DMS 273 treated with DMSO at 0.1 percent for 48 hours (cell line): ENCODE results near the gene MSL1.
A peak's percentile ranks its signal among the peaks of the same experiment; 100 is the strongest.

ENCODE experiments used
- DNase-seq: peaks from one replicate; lab custom pipeline; 2025; lab: John Stamatoyannopoulos, UW

Gene MSL1

DNA sequence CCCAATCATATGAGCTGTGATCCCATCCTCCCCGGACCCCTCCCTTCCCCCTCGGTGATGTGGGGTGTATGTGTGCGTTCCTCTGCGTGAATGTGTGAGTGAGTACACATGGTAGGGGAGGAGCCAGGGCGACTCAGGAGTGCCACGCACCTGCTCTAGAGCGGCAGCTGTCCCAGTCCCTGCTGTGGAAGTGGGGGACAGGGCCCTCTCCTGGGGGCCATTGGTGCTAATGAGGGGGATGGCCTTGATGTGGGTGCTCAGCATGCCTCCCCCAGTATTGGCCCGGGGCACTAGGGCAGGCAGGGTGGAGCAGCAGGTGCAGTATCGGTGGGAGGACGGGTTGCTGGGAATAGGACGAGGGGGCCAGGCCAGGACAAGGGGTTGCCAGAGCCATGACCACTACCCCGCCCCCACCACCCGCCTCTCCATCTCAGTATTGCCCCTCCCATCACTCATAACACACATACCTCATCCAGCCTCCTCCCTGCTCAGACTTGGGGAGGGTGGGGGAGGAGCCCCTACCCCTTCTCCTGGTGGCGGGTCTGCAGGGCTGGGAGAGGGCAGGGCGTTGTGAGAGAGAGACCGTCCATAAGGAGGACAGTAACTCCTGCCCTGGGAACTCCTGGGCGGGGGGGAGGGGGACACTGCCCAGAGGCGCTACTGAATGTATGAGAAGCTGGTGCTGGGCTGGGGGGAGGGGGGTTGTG lies 29.9 kb upstream of the MSL1 start:
- peak; percentile 67 for DNase-seq

DNA sequence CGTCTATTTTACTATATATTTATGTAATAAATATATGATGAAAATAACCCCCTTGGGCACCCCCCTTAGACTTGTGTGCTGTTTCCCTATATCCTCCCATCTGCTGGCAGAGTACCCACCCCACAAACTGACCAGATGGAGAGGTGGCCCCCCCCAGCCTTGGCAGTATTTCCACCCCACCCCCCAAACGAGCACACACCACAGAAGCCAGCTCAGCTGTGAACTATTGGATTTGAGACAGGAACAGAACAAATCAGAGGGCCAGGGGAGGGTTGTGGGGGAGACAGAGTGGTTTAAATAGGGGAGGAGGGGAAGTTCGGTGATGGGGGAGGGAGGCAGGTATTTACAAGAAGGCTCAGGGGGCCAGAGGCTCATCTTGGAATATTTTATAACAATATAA lies 29.2 kb upstream of the MSL1 start:
- DNase-seq, result peak; percentile 48

DNA sequence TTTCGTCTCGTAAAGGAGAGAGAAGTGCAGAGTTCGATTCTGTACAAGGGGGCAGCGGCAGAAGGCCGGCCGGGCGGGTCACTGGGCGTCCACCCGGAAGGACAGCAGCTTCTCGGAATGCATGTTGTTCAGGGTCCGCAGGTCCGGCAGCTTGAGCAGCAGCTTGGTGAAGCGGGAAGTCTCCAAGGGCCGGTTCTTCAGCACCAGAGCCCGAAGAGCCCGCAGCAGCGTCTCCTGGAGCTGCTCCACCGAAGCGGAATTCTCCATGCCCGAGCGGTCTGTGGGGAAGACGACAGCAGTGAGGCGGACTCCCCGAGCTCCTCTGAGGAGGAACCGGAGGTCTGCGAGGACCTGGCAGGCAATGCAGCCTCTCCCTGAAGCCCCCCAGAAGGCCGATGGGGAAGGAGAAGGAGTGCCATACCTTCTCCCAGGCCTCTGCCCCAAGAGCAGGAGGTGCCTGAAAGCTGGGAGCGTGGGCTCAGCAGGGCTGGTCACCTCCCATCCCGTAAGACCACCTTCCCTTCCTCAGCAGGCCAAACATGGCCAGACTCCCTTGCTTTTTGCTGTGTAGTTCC lies 28.7 kb upstream of the MSL1 start:
- no peak for DNase-seq

DNA sequence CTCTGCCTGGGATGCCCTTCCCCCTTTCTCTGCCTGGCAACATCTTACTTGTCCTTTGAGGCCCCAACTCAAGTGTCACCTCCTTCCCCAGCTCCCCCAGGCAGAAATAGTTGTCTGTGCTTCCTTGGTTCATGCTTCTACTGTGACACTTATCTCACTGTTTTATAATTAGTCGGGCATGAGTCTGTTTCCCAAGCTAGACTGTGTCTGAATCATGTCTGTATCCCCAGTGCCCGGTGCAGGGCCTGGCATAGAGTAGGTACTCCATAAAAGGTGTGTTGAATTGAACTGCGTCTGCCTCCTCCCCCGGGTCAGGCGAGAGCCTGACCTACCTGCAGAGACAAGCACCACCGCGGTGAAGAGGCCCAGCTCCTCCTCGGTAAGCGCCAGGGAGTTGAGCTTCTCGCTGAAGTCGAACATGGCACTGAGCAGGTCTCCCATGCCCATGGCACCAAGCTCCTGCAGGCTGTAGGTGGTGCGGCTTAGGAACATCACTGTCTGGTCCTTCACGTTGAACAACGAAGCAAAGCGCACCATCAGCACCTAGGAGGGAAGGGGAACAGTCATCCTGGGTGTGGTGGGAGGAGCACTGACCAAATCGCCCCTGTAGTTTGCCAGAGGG lies 28.1 kb upstream of the MSL1 start:
- DNase-seq, result no peak

DNA sequence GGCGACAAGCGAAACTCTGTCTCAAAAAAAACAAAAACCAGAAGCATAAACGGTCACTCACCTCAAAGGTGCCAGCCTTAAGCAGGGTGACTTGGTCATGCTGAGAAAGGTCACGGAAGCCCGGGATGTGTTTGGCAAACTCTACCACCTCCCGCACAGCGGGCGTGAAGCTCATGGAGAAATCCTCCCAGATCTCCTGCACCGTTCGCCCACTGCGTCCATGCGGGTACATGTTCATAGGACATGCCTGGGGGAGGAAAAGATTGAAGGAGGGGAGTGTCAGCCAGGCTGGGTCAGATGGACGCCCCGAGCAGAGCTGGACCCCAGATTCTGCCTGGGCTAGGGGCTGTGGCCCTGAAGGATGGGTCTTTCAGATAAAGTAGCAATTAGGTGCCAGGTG lies 26.9 kb upstream of the MSL1 start:
- DNase-seq, result no peak

DNA sequence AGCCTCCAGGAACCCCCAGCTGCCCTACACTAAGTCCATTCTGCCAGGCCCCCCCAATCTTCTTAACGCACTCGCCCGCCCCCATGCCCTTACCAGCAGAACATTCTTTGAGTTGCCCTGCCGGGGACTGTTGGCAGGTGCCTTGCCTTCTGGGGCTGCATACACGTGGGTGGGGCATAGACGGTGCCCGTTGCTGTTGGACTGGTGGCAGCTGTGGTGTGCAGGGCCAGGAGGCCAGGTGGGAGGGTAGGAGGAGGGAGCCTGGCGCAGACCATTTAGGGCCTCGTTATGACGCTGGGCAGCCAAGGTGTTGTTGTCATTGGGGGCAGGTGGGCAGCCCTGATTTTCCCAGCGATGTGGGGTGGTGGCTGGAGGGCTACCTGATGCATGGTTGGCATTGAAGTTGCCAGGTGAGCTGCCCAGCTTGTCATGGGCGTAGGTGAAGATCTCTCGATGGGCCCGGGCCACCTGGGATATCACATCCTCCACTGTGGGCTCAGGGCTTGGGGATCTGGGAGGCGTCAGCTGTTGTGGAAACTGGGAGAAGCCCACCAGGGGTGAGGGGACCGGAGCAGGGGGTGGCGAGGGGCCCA lies 26.3 kb upstream of the MSL1 start:
- DNase-seq, result no peak

DNA sequence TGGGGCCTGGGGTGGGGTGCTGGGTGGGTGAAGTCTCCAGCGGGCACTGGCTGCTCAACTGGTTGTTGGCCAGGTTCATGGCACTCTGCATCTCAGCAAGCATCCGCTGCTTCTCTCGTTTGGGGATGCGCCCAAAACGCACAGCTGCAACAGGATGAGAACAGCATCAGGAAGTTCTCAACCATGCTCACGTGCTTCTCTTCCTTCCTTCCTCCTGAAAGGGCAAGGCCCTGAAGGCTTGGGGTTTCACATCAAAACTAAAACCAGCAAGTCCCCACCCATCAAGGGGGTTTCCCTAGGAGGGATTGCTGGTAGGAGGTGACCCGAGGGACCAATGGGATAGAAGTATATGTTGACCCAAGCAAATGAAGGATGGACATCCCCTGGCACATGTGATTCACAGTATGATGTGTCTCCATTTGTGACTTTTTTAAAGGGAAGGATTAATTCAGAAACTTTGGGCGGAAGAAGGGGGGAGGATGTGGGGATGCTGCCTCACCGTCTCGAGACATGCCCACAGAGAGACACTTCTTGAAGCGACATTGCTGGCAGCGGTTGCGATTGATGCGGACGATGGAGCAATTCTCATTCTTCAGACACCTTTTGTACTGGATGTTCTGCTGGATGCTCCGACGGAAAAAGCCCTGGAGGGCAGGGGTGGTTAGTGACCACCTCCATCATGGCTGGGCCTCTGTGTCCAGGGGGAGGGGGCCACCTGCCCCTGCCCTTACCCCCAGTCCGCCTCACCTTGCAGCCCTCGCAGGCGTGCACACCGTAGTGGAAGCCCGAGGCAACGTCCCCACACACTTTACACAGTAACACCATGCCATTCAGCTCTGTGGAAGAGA lies 25.6 kb upstream of the MSL1 start:
- no peak for DNase-seq

DNA sequence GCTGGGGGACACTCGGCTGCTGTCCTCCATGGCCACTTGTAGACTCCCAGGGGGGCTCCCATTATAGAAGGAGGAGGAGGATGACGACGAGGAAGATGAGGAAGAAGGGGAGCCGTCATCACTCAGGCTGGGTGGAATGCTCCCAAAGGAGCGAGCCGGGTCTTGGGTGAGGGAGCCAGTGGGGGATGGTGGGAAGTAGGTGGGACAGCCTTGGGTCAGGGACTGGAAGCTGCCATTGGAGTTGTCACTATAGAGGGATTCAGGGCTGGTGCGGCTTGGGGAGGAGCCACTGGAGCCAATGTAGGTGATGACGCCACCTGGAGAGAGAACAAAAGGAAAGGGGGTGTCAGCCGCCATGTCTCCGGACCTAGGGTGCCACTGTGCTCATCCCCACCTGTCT lies 24.7 kb upstream of the MSL1 start:
- DNase-seq, result no peak

DNA sequence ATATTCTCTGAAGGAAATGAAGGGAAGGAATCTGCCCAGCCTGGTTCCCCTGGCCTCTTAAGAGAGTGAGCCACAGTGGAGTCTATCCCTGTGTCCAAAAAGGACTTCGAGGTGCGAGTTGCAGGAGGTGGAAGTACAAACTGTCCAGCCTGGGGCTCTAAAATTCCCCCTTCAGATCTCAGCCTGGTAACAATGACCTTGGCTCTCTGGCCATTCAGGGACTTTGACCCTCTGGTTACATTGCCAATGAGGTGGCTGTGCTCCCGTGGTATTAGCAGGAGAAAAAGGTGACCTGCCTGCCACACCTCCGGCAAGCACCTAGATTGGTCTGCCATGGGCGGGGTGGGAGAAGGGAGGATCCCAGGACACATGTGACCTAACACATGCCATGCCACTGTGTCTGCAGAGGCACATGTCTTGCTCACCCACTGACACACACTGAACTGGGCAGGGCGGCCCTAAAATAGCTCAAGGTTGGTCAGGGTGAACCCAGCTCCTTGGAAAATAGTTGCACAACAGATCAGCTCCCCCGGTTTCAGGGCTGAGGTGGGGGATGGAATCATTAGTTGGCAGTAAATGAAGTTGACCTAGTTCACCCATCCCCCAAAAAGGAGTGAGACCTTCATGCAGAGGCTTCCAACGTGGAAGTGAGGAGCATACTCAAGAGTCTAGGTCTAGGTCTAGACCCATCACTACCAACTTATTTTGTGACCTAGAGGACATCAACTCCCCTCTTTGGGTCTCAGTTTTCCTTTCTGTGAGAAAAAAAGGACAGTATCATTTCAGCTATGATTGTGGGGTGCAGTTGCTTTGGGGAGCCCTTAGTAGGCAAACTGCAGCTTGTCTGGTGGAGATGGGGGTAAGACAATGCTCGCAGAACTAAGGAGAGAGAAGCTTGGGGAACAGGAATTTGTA lies 23.6 kb upstream of the MSL1 start:
- DNase-seq, result no peak

DNA sequence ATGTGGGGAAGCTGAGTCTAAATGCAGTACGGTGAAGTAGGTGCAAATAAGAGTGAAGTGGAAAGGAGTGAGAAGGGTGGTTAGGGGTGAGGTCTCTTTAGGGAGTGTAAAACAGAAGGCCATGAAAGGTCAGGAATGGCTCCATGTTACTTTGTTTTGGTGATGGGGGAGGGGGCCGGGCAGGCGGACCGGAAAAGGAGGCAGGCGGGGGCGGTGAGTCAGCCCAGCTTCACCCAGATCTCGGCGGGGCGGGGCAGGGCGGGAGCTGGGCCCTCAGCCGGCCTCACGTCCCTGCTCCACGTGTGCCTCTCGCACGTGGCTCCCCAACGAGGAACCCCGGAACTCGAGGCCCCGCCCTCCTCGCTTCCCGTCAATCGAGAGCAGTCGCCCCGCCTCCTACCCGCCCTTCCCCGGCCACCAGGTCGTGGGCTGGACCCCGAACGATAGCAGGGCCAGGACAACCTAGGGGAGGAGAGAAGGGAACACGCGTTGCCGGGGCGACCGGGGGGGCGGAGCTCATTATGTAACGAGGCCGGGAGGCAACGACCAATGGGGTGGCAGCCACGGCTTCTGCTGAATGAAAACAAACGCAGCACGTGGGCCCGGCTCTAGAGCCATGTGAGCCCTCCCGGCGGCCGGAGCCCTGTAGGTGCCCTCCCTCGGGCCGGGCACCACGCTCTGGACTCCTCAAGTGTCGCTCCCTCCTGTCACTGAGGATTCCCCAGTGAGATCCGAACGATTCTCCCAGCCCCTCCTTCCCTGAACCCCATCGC lies 22.7 kb upstream of the MSL1 start:
- DNase-seq, result peak; percentile 95

DNA sequence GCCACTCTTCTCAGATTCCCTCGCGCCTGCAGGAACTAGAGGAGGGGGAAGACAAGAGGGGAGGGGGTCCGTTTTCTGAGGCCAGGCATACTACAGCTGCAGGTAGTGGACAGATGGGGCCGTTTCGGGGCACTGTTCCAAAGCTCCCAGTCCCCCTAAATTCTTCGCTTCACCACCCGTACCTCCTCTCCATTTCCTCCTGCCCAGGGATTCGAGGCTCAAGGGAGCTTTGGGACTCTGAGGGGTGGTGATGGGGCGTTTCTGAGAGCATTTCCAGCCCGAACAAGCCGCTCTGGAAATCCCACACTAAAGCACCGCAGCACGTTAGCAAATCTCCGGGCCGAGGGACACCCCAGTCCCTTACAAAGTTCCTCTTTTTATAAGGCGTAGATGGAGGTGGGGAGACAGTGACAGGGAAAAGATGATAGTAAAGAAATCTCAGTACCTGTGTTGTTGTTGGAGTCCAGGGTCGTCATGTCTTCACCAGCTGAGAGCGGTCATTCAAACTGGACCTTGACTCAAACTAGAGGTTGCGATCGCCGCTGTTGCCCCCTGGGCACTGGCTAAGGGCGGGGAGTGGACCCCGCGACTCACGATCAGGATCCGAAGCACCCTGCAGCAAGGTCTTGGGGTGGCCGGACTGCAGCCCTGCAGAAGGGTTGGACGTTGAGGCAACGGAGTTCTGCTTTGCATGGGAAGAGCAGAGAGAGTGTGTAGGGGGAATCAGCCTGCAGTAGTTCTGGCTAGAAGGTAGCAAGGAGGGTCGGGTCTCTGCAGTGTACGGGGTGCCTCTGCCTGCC lies 22.0 kb upstream of the MSL1 start:
- DNase-seq, result no peak

DNA sequence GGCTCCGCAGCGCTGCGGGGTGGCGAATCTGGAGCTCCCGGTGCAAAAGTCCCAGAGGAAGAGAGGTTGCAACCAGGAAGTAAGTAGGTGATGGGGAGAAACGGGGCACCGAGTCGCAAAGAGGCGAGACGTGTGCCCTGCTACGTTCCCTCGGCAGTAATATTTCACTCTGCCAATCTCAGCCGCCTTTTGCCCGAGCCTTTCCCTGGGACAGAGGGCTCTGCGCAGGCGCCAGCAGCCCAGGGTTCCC lies 21.4 kb upstream of the MSL1 start, which contains the start of gene NR1D1:
NR1D1 (minus strand) TSS at position 171 of the 250 bp plus-strand sequence. CDS start 495 bp downstream, outside the sequence.
- no peak for DNase-seq

DNA sequence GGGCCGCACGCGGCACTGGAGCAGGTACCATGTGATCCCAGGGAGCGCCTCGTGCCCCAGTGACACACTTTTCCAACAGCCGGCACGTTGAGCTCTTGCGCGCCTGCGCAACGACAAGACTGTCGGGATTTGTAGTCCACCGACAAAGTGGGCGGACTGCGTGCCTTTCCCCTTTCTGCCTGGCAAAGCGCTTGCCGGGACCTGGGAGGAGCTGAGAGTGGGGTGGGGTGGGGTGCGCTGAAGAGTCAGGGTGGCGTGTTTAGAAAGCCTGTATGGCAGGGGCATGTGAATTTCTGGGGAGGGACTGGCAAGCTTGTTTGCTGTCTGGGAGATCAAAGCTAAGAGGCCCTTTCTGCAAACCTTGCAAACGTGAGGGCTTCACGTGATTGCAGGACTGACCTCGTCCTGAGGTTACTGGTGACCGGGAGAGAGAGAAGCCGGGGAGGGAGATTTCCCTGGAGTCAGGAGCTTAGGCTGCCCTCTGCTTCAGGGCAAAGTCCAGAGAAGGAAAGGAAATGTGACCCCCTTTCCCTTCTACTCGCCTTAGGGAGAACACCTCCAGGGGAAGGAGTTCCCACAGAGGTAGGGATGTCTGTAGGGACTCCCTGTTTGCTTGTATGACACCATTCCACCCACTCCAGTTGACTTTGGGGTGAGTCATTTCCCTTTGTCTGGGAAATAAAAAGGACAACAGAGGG lies 21.0 kb upstream of the MSL1 start:
- DNase-seq, result peak; percentile 96

DNA sequence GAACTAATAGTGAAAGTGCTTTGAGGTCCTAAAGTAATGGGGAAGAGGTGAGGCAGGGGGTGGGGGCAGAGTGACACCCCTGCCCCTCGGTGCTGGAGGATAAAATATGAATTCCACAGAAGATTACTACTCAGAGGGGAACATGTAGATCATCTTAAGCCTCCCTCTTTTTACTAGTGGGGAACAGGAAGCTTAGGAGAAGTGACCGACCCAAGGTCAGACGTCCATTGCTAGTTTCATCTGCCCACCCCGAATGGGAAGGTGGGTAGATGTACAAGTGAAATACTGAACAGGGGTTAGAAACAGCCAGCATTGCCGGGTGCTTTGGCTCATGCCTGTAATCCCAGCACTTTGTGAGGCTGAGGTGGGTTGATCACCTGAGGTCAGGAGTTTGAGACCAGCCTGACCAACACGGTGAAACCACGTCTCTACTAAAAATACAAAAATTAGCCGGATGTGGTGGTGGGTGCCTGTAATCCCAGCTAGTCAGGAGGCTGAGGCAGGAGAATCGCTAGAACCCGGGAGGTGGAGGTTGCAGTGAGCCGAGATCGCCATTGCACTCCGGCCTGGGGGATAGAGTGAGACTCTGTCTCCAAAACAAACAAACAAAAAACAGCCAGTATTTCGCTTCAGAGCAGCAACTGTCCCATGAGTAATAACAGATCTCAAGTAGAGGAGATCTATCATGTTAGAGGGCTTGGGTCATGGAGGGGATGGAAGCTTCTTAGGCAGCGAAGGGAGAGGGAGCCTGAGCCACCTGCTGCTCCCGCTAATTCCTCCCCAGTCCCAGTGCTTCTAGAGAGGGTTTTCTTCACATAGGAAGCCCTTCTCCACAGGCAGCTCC lies 20.2 kb upstream of the MSL1 start:
- no peak for DNase-seq

DNA sequence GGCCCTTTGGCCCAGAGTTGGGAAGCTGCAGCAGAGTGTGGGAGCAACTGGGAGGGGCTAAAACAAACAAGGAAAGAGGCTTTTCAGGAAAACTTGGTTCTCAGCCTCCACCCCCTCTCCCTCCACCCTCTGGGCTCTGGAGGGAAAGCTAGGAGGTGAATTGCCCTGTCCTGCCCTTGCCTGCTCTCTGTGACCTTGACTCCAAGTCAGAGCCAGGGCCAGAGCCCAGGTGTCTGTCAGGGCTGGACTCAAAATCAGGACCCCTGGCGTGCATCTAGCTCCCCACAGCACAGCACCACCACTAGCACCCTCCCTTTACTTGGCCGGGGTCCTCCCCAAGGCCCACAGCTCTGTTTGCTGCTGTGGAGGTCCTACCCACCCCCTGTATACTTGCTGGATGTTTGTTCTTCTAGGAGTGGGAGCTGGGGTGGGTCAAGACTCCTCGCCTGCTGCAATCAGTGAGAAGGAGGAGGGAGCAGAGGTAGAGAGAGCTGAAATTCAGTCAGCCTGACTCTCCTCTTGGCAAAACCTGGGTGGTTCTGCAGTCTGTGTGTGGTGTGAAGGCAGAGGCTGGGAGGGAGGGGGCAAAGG lies 18.6 kb upstream of the MSL1 start:
- DNase-seq, result no peak

DNA sequence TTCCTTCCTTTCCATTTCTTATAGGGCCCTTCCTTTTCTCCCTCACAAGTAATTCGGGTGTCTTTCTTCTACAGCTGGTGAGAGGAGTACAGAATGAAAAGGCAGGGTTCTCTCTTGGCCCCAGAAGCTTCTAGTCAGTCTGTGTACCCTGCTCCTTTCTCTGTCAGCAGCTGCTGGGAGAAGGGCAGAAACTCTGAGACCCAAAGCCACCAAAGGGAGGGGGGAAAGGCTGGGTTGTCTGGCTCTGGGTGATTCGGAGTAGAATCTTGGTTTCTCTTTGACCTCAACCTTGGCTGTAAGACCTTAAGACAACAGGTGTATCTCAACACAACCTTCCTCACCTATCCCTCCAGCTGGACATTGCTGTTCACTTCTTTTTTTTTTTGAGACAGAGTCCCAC lies 18.1 kb upstream of the MSL1 start:
- DNase-seq, result no peak

DNA sequence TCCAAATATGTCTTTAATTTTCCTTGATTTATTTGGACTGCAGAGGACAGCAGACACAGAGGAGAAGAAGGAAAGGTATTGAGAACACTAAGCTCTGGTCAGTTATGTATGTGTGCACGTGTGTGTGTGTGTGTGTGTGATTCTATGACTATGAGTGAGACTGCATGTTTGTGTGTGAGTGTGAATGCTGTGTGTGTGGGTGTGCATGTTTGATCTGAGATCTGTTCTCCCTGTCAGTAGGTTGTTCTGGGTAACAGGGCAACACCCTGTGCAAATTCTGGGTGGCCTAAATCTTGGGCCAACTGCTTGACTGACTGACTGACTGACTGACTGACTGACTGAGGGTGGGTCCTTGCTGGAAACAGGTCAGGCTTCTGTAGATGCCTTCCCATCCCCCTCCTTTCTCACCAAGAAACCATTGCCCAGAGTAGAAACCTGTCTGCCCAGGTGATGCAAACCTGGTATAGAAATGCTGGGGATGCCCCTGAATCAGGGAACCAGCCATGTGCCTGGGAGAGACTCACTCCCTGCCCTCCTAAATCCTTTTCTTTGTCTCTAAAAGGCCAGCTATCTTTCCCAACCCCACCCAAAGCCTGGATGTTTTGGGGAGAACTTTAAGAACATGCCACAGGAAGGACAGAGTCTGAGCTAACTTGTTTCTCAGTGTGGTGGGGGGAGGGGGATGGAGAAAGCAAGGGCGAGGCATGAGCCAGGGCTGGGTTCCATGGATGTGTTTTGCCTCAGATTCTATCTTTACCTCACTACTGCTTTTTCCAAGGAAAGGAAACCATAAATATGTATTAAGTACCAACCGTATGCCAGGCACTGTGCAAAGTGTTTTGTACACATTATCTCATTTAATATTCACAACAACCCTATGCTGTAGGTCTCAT lies 16.9 kb upstream of the MSL1 start:
- no peak for DNase-seq
